ENCODE measurements around the gene PRPF4.

The PRPF4 gene

DNA sequence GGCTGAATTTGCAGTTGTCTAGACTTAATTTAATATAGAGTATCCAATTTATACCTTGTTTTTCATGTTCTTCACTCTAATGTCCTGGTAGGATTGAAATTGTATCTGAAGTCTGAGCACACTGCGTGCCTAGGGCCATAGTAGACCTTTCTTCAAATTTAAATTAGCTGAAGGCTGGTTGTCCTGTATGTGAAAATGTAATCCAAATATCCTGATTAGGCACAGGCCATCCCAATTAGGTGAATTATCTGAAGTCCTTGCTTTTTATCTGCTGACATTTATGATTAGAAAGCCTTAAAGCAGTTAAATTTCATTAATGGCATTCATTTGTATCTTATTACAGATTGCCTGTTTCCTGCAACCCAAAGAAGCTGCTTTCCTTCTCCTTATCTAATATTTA lies 20.5 kb upstream of the PRPF4 start:
- H3K27ac ChIP-seq, result no peak overlapping the region
- TF ChIP-seq, protein P1, sequence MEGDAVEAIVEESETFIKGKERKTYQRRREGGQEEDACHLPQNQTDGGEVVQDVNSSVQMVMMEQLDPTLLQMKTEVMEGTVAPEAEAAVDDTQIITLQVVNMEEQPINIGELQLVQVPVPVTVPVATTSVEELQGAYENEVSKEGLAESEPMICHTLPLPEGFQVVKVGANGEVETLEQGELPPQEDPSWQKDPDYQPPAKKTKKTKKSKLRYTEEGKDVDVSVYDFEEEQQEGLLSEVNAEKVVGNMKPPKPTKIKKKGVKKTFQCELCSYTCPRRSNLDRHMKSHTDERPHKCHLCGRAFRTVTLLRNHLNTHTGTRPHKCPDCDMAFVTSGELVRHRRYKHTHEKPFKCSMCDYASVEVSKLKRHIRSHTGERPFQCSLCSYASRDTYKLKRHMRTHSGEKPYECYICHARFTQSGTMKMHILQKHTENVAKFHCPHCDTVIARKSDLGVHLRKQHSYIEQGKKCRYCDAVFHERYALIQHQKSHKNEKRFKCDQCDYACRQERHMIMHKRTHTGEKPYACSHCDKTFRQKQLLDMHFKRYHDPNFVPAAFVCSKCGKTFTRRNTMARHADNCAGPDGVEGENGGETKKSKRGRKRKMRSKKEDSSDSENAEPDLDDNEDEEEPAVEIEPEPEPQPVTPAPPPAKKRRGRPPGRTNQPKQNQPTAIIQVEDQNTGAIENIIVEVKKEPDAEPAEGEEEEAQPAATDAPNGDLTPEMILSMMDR (conservative IDR thresholded peaks at IDR 0.05), result no peak

DNA sequence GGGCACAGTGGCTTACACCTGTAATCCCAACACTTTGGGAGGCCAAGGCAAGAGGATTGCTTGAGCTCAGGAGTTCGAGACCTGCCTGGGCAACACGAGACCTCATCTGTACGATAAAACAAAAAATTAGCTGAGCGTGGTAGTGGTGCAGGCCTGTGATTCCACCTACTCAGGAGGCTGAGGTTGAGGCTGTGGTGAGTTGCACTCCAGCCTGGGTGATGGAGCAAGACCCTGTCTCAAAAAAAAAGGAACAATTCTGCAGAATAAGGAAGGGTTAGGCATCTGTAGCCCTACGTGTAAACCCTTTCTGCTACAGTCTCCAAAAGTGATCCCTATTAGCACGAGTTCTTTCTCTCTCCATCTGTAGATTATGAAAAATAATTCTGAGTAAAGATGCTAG lies 20.0 kb upstream of the PRPF4 start:
- TF ChIP-seq, protein P1 (conservative IDR thresholded peaks at IDR 0.05), result no peak

GRCh38 chr9:113257863-113258262 lies 17.6 kb upstream of the PRPF4 start:
- TF ChIP-seq, protein P1 (conservative IDR thresholded peaks at IDR 0.05), result no peak
- H3K27ac ChIP-seq, result peak overlapping the region; percentile 61

More for the DNA sequence above, 20.0 kb upstream of the PRPF4 start:
- no peak overlapping the region; the same call in 1 of the 2 replicates for H3K27ac ChIP-seq

- TF ChIP-seq, protein P1 (conservative IDR thresholded peaks at IDR 0.05), result no peak
These were observed 17.2 kb upstream of the PRPF4 start for GRCh38 chr9:113258282-113258681.

GRCh38 chr9:113261917-113262671 lies 13.4 kb upstream of the PRPF4 start:
- TF ChIP-seq, protein P1 (conservative IDR thresholded peaks at IDR 0.05), result no peak
- no peak overlapping the region for H3K27ac ChIP-seq

More at GRCh38 chr9:113258282-113258681, 17.2 kb upstream of the PRPF4 start:
- H3K27ac ChIP-seq, result peak overlapping the region; percentile 61

- TF ChIP-seq, protein P1 (conservative IDR thresholded peaks at IDR 0.05), result no peak
- H3K27ac ChIP-seq, result no peak overlapping the region
These were observed 9.3 kb upstream of the PRPF4 start for GRCh38 chr9:113266174-113266573.

DNA sequence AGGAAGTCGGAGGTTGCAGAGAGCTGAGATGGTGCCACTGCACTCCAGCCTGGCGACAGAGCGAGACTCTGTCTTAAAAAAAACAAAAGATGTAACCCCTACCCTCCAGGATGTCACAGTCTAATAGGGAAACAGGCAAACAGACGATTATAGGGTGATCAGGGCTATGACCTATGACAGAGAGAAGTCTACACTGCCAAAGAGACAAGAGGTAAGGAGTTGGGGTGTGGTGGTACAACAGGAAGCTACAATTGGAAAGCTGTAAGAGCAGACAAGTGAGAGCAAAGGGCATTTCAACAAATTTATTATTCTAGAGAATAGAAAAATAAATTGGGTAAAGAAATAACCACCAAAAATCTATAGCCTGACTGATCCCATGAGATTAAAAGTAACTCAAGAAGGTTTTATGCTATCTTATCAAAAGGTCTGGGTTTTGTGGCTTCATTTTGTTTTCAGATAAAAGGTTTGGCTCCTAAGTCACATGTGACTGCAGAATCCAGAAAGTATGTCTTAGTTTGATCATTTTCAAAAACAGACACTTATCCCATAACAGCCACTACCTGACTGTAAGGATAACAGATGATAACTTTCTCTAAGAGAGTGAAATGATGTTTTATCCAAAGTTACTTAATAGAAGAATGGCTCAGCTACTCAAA lies 7.4 kb upstream of the PRPF4 start:
- TF ChIP-seq, protein P1 (conservative IDR thresholded peaks at IDR 0.05), result no peak
- no peak overlapping the region for H3K27ac ChIP-seq
